ENCODE data around the gene ARMS2. TPM values are rescaled to one million over a fixed set of nuclear protein-coding genes. Genes with fewer than 3 reads are reported as not detected.

Gene ARMS2
- total RNA-seq, 1 donor from 2014 or later: 0.92 TPM

DNA sequence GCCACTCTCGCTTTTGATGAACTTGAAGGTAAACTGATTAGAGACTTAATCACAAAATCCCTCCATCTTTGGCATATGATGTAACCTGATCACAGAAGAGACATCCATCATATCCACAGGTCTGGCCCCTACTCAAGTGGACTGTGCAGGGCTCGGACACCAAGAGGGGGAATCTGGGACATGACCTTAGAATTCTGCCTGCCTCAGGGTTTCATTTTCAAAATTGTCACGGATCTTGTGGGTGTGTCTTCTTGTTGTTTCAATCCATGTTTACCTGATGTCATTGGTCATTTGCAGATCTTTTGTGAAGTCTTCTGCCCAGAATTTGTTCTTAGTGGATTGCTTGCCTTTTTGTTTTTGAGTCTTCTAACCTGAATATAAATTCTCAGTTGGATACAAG is 5.9 kb upstream of the ARMS2 start:
- intact Hi-C loops (cut with DNase I): loop anchor here (5.0 kb wide), 1 partner anchor 49 kb away; no protein-coding TSS in a partner anchor
- DNase-seq (ENCODE audit: low spot score): no peak

GRCh38 chr10:122449153-122449552 is 5.3 kb upstream of the ARMS2 start:
- no peak for DNase-seq (ENCODE audit: low spot score)
- intact Hi-C loops (cut with DNase I): loop anchor here (5.0 kb wide), 1 partner anchor 48 kb away; no protein-coding TSS in a partner anchor

DNA sequence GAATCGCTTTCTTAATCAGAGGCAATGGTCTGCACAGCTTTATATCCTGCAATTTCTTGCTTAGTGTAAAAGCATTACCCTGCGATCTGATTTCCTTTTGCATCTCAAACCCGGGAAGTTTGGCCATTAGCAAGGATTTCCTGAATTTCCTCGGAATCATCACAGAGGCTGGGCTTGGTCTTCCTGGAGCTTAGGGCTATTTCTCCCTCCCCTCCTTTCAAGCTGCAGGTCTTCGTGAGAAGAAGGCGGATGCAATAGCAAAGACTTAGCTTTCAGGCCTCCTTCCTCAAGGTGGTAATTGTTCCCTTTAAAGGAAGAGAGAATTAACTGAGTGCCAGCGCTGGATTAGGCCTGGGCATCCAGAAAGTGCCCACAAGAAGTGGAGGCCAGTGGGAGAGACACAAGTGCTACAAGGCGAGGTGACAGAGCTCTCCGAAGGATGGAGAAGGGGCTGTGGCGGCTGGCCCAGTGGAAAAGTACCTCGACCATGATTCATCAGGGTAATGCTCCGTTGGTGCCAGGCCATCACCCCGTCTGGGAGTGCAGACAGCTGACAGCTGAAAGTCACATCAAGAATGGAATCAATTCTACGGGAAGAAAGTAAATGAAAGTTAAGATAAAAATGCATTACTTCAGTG is 4.0 kb upstream of the ARMS2 start:
- intact Hi-C loops (cut with DNase I): no loop called here
- DNase-seq (ENCODE audit: low spot score): no peak

DNA sequence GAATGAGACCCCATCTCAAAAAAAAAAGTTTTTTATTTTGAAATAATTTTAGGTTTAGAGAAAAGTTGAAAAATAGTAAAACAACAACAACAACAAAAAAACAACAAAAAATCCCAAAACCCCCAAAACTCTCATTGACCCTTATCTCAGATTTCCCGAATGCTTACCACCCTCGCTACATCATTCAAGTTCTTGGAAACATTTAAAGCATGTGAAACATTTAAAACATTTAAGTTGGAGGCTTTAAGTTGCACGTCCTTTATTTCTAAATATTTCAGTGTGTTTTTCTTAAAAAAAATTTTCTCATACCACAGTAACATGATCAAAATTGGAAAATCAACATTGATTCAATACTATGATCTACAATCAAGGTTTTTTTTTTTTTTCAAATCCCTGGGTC is 382 bp upstream of the ARMS2 start:
- no peak for DNase-seq (ENCODE audit: low spot score)
- intact Hi-C loops (cut with DNase I): no loop called here

DNA sequence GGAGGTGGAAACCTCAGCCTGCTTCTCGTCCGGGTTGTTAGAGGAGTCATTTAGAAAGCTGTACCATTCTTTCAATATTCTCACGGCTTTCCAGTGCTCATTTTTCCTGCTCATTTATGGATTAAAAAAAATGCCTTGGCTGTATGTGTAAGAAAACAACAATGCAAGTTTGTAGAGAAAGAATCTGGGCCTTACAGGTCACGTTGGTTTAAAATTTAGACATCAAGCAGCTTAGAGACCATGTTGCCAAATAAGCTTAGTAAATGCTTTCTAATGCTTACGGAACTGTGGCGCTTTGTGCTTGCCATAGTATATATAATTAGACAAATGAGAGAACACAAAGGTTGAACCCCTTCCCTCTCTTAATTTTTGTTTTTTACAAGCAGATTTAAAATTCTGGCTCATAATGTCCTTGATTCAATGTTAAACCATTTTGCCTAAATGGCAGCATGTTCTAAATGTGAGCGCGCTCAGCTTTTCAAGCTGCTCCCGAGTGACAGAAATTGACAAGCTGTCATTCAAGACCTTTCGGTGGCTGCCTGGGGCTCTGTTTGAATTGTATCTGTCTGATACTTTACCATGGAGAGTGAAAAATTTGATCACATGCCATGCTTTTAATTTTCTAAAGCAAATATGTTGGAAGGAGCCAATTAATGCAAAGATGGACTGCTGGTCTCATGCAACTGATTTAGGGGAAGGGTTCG is 1.1 kb downstream of the ARMS2 start:
- no peak for DNase-seq (ENCODE audit: low spot score)
- intact Hi-C loops (cut with DNase I): no loop called here

- DNase-seq (ENCODE audit: low spot score): no peak
- intact Hi-C loops (cut with DNase I): no loop called here
These were observed 3.5 kb downstream of the ARMS2 start for GRCh38 chr10:122457934-122458333.

- no peak for DNase-seq (ENCODE audit: low spot score)
- intact Hi-C loops (cut with DNase I): no loop called here
These were observed 4.2 kb downstream of the ARMS2 start for GRCh38 chr10:122458693-122459092.

DNA sequence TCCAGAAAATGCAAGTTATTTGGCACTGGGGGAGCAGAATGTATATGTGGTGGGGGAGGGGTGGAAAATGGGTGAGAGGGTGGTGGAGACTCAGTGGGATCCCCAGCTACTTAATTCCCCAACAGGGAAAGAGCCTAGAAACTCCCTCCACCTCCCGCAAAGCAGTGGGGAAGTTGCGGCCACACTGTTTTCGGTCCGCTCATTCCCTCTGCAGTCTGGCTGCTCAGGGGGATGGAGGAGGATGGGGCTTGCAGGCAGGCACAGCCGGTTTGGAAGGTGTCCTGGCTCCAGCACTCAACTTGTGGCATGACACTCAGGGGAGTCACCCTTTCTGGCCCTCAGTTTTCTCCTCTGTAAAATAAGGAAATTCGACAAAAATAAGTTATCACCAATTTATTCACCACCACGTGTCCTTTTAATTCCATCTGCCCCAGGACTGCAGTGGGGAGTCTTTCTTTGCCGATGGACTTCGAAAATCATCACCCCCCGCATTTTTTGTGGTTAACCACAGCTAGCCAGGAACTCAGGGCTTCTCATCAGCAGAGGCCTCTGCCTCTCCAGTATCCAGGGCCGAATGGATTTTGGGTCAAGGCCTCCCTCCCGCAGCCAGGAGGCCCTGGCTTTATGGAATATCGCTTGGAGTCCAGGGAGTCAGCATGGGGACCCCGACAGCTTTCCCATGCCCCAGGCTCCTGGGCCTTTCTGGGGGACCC is 5.3 kb downstream of the ARMS2 start:
- intact Hi-C loops (cut with DNase I): loop anchor here (5.0 kb wide), 1 partner anchor 43 kb away; no protein-coding TSS in a partner anchor
- DNase-seq (ENCODE audit: low spot score): no peak

DNA sequence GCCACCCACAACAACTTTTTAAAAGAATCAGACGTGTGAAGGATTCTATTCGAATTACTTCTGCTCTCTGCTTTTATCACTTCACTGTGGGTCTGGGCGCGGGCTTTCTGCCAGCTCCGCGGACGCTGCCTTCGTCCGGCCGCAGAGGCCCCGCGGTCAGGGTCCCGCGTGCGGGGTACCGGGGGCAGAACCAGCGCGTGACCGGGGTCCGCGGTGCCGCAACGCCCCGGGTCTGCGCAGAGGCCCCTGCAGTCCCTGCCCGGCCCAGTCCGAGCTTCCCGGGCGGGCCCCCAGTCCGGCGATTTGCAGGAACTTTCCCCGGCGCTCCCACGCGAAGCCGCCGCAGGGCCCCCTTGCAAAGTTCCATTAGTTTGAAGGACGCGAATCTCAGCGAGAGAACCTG is 6.4 kb downstream of the ARMS2 start:
- no peak for DNase-seq (ENCODE audit: low spot score)
- intact Hi-C loops (cut with DNase I): loop anchor here (5.0 kb wide), 1 partner anchor 41 kb away; no protein-coding TSS in a partner anchor

DNA sequence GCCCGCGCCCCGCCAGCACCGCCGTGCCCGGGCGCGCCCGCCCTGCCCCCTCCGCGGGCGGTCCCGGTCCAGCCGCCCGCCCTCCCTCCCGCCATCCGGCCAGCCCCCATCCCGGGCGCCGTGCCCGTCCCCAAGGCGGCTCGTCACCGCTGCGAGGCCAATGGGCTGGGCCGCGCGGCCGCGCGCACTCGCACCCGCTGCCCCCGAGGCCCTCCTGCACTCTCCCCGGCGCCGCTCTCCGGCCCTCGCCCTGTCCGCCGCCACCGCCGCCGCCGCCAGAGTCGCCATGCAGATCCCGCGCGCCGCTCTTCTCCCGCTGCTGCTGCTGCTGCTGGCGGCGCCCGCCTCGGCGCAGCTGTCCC is 6.9 kb downstream of the ARMS2 start, which contains the start of gene HTRA1:
Gene HTRA1, plus strand, starts transcription at position 187 of the 362 bp plus-strand sequence. Its CDS starts 100 bp downstream, at position 287.
- intact Hi-C loops (cut with DNase I): loop anchor here (5.0 kb wide), 1 partner anchor 41 kb away; no protein-coding TSS in a partner anchor
- peak; percentile 88 for DNase-seq (ENCODE audit: low spot score)

GRCh38 chr10:122461729-122462532 is 7.5 kb downstream of the ARMS2 start:
- intact Hi-C loops (cut with DNase I): loop anchor here (5.0 kb wide), 1 partner anchor 40 kb away; no protein-coding TSS in a partner anchor
- DNase-seq (ENCODE audit: low spot score): no peak

DNA sequence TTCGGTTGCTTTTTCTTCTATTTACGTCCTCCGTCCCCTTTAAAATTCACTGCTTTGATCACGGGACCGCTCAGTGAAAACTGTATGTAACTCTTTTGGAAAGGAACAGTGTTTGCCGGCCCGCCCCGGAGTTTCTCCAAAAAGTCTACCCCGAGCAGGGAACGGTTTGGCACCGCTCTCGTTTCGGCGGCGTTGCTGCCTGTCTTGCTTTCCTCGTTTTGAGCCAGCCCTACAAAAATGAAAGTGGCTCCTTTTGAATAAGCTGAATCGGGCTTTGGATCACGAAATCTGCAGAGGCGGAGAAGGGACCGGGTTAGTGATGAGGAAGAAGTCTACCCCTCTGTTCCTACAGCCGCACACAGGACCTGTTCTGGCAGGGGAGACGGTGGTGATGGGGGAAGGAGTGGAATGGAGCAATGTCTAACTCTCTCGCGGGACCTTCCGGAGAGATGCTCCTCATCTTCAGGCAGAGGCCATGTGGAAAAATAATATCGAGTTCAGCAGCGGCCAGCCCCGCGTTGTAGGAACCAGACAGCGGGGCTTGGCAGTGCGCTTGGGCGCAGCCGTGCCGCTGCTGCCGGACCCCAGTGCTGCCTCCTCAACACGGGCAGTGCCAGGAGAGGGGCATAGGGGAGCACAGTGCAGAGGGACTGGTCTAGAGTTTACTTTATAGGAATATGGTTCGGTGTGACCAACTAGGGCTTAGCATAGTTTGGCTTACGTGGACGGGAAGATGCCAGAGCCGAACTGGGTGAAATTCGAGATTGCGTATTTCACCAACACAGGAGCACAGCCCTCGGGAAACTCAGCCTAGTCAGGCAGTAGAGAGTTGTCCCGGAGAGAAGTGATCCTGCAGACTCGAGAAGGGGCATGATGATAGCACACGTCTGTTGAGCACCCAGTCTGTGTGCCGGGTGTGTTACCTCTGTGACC is 8.3 kb downstream of the ARMS2 start:
- intact Hi-C loops (cut with DNase I): loop anchor here (5.0 kb wide), 1 partner anchor 40 kb away; no protein-coding TSS in a partner anchor
- peak; percentile 73 for DNase-seq (ENCODE audit: low spot score)

DNA sequence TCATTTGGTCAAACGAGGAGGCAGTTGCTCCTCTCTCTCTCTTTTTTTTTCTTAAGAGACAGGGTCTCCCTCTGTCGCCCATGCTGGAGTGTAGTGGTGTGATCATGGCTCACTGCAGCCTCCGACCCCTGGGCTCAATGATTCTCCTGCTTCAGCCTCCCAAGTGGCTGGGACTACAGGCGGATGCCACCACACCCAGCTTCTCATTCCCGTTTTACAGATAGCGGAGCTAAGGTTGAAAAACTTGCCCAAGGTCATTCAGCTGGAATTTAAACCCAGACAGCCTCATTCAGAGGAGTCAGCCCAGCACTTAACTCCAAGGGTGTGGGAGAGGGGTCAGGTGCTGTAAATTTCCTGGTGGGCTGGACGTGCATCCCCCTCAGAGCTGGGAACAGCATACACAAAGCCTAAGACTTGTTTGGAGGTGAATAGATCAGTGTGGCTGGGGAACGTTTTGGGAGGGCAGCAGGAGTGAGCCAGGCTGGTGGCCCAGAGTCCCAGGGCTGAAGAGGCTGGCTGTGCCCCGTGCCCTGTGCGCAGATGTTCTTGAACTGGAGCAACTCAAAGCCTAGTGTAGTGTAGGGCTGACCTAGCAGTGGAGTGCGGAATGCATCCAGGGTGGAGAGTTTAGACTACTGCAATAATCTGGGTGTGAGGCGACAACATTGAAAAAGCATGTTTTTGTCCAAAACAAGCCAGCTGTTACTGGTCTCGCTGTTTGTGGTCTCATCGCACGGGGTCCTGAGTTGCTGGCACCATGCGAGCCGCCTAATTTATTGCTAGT is 9.2 kb downstream of the ARMS2 start:
- peak; percentile 51 for DNase-seq (ENCODE audit: low spot score)
- intact Hi-C loops (cut with DNase I): loop anchor here (5.0 kb wide), 1 partner anchor 39 kb away; no protein-coding TSS in a partner anchor

GRCh38 chr10:122464250-122464510 is 9.7 kb downstream of the ARMS2 start:
- intact Hi-C loops (cut with DNase I): loop anchor here (5.0 kb wide), 1 partner anchor 38 kb away; no protein-coding TSS in a partner anchor
- DNase-seq (ENCODE audit: low spot score): peak; percentile 44

GRCh38 chr10:122464586-122464985 is 10.1 kb downstream of the ARMS2 start:
- intact Hi-C loops (cut with DNase I): loop anchor here (5.0 kb wide), 1 partner anchor 38 kb away; no protein-coding TSS in a partner anchor
- peak; percentile 55 for DNase-seq (ENCODE audit: low spot score)

GRCh38 chr10:122465401-122466040 is 11.1 kb downstream of the ARMS2 start:
- DNase-seq (ENCODE audit: low spot score): peak; percentile 47
- intact Hi-C loops (cut with DNase I): no loop called here

DNA sequence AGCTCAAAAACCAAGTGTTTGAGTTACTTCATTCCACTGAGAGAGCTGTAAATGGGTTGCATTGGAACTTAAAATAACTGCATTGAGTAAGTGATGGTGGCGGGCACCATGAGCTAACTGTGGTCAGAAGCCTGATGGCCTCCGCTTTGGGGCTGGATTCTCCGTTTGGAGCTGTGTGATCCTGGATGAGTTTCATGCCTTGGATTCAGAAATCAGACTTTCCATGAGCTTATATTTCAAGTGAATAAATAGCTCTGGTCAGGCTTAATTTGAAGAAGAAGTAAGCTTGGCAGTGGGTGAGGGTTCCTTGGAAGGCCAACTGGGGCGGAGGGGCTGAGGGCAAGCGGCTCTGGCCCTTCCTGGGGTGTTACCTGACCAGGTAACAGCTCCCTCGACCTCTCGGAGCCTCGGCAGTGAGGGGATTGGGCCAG is 12.5 kb downstream of the ARMS2 start:
- peak; percentile 35 for DNase-seq (ENCODE audit: low spot score)
- intact Hi-C loops (cut with DNase I): no loop called here

All from cardiac septum (tissue), 1 donor.